Uterus (tissue), 4 donors: ENCODE data around the gene FMN1. TPM values are rescaled to one million over a fixed set of nuclear protein-coding genes. Genes with fewer than 3 reads are reported as not detected.

Source experiments
- DNase-seq, 2 donors: peaks; one replicate each; pipeline ENCODE4 v3.0.0-alpha.2; 2019 to 2020
- H3K27ac ChIP-seq, 2 donors: fragments of 200-600 bp; sonication (generic); 1 replicate in 1 of 2; 2 replicates in 1 of 2; pipeline ENCODE4 v1.5.1; 2016 to 2018
- H3K27me3 ChIP-seq, 2 donors: fragments of 200-600 bp; sonication (generic); one replicate each; pipeline ENCODE4 v1.5.1; 2018 to 2019; ENCODE audit warnings: control low read depth in 1 of 2
- H3K36me3 ChIP-seq, 2 donors: fragments of 200-600 bp; sonication (generic); one replicate each; pipeline ENCODE4 v1.5.1; 2019; ENCODE audit warnings: control low read depth in 1 of 2
- H3K4me1 ChIP-seq, 2 donors: fragments of 200-600 bp; sonication (generic); one replicate each; pipeline ENCODE4 v1.5.1; 2018 to 2019; ENCODE audit warnings: control low read depth in 1 of 2
- H3K4me3 ChIP-seq, 2 donors: fragments of 200-600 bp; sonication (generic); 1 replicate in 1 of 2; 2 replicates in 1 of 2; pipeline ENCODE4 v1.5.1; 2018 to 2019; ENCODE audit warnings: mild to moderate bottlenecking in 1 of 2
- H3K9me3 ChIP-seq, 2 donors: fragments of 200-600 bp; sonication (generic); one replicate each; pipeline ENCODE4 v1.5.1; 2019; ENCODE audit warnings: control low read depth in 1 of 2
- POLR2A ChIP-seq, 2 donors: fragments of 450-650 bp; IDR thresholded peaks; one replicate each; pipeline ENCODE4 v1.6.1; 2016; ENCODE audit warnings: antibody characterized with exemption in 2 of 2, mild to moderate bottlenecking in 1 of 2, moderate library complexity in 1 of 2
- intact Hi-C: fragments of 100-400 bp; cut with DNase I; formaldehyde crosslinking; loops from one replicate; pipeline ENCODE4 v1.15.1; 2023; ENCODE audit warnings: low total_unique reads
- total RNA-seq, 4 donors: library from RNA; depleted of rRNA in 3 of 4; stranded (reverse); fragments of >200 nt in 3 of 4; gene quantifications; one replicate each; pipeline versions ENCODE4 v1.1.0 to v1.2.4, GENCODE V29; 2014 to 2023
- TF ChIP-seq, protein P1 (sequence below), 4 experiments: fragments of 200-600 bp in 2 of 4; fragments of 450-650 bp in 2 of 4; sonication (generic) in 2 of 4; IDR thresholded peaks; one replicate each; pipeline ENCODE4 v1.5.1; 2016 to 2019; ENCODE audit warnings: antibody characterized with exemption in 4 of 4, mild to moderate bottlenecking in 2 of 4, moderate library complexity in 1 of 4
- donor health status: DM: yes; HTN: yes; CAD: no.

The FMN1 gene
- total RNA-seq, 4 donors from 2014 or later: 1.3 to 9.3 (median 5.0) TPM

DNA sequence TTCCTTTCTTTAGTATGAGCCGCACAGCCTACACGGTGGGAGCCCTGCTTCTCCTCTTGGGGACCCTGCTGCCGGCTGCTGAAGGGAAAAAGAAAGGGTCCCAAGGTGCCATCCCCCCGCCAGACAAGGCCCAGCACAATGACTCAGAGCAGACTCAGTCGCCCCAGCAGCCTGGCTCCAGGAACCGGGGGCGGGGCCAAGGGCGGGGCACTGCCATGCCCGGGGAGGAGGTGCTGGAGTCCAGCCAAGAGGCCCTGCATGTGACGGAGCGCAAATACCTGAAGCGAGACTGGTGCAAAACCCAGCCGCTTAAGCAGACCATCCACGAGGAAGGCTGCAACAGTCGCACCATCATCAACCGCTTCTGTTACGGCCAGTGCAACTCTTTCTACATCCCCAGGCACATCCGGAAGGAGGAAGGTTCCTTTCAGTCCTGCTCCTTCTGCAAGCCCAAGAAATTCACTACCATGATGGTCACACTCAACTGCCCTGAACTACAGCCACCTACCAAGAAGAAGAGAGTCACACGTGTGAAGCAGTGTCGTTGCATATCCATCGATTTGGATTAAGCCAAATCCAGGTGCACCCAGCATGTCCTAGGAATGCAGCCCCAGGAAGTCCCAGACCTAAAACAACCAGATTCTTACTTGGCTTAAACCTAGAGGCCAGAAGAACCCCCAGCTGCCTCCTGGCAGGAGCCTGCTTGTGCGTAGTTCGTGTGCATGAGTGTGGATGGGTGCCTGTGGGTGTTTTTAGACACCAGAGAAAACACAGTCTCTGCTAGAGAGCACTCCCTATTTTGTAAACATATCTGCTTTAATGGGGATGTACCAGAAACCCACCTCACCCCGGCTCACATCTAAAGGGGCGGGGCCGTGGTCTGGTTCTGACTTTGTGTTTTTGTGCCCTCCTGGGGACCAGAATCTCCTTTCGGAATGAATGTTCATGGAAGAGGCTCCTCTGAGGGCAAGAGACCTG, 463.5 kb downstream of the FMN1 start:
- Histone ChIP-seq H3K27ac (no peak overlapping the region), H3K36me3 (no peaks in the 10 kb centered on the region), H3K4me3 (no peak overlapping the region), H3K4me1 (no peaks in the 10 kb centered on the region), H3K9me3 (no peaks in the 10 kb centered on the region), H3K27me3 (no peaks in the 10 kb centered on the region)
- intact Hi-C loops: no loop called here
- DNase-seq: no peak
- TF ChIP-seq POLR2A (IDR thresholded peaks at IDR 0.05): no peak
- TF ChIP-seq, protein P1, sequence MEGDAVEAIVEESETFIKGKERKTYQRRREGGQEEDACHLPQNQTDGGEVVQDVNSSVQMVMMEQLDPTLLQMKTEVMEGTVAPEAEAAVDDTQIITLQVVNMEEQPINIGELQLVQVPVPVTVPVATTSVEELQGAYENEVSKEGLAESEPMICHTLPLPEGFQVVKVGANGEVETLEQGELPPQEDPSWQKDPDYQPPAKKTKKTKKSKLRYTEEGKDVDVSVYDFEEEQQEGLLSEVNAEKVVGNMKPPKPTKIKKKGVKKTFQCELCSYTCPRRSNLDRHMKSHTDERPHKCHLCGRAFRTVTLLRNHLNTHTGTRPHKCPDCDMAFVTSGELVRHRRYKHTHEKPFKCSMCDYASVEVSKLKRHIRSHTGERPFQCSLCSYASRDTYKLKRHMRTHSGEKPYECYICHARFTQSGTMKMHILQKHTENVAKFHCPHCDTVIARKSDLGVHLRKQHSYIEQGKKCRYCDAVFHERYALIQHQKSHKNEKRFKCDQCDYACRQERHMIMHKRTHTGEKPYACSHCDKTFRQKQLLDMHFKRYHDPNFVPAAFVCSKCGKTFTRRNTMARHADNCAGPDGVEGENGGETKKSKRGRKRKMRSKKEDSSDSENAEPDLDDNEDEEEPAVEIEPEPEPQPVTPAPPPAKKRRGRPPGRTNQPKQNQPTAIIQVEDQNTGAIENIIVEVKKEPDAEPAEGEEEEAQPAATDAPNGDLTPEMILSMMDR (IDR thresholded peaks at IDR 0.05): no peak

DNA sequence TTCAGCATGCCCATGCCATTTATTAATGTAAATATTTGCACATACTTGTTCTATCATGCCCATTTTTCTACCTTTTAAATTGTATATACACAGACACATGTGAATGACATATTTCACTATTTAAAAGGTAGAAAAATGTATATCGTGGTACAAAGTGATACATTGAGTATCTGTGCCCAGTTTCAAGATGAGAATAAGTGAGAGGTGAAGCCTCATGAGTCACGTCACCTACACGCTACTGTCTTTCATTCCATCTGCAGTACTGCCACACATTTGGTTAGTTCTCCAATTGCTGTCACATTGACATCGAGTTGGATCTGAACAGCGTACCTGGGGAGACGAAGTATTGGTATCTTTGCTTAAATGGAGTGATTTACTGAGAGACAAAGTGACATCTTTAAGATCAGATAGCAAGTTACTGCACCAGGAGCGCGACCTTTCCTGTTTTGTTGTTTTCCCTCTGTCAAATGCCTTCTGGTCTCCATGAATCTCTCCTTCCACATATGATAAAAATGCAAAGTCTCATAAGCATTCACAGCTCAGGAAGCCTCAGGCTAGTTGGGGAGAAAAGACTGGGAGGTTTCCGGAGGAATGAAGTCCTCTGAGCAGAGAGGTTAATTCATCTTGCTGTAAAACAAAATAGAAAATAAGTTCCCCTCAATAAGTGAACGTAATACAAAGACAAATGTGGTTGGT, 464.7 kb downstream of the FMN1 start:
- DNase-seq: no peak
- intact Hi-C loops: no loop called here
- H3K9me3 ChIP-seq: no peaks in the 10 kb centered on the region
- TF ChIP-seq, protein P1 (IDR thresholded peaks at IDR 0.05): no peak
- TF ChIP-seq POLR2A (IDR thresholded peaks at IDR 0.05): no peak
- no peak overlapping the region for H3K27ac ChIP-seq
- no peaks in the 10 kb centered on the region for H3K36me3 ChIP-seq
- H3K4me3 ChIP-seq: no peak overlapping the region
- no peaks in the 10 kb centered on the region for H3K27me3 ChIP-seq
- H3K4me1 ChIP-seq: no peaks in the 10 kb centered on the region

DNA sequence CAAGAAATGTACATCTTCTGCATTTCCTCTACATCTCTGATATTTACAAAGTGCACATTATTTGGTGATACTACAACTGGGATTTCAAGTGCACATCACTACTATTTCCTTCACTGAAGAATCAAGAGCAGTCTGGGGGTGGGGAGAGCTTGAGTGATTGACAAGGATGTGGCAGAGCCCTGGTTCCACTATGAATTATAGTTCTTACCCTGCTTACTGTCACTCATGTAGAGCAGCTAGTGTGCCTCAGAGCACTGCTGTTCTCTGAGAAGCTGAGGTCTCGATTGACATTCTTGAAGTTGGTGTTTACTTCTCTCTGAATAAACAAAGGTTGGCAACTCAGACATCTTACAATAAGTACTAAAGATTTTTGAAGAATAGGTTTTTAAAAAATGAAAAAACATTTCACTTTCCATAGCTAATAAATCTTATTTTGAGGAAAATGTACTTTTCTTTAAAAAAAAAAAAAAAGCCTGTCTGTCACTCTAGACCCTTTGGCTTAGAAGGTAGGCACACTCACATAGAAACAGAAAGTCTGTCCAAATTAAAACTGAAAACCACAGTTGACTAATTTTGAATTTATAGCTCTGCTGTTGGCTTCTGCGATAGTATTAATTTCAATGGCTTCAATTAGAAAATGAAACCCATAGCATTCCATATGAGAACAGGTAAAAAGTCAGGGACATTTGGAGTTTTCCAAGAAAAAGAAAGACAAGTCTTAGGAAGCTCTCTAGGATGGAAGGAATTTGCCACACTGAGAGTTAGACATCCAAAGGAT, 471.2 kb downstream of the FMN1 start:
- no peak for DNase-seq
- TF ChIP-seq, protein P1 (IDR thresholded peaks at IDR 0.05): no peak
- TF ChIP-seq POLR2A (IDR thresholded peaks at IDR 0.05): no peak
- Histone ChIP-seq H3K36me3 (no peaks in the 10 kb centered on the region), H3K4me3 (no peak overlapping the region), H3K27me3 (no peaks in the 10 kb centered on the region), H3K9me3 (no peaks in the 10 kb centered on the region), H3K4me1 (no peaks in the 10 kb centered on the region), H3K27ac (no peak overlapping the region)
- intact Hi-C loops: no loop called here

DNA sequence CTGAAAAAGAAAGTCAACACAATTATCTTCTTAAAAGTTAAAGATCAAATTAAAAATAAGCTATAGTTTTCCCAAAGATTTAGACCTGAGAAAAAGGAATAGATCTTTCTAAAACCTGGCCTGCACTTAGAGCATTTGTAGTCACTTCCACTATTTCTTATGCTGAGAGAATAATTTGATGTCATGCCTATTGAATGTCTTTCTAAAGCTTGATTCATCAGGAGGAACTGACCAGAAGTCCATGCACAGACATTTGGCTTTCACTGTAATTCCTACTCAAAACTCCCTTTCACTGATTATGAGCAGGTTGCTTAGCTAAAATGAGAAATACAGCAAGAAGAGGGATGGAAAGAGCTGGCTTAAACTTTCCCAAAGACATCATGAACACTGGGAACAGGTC, 472.4 kb downstream of the FMN1 start:
- TF ChIP-seq, protein P1 (IDR thresholded peaks at IDR 0.05): no peak
- TF ChIP-seq POLR2A (IDR thresholded peaks at IDR 0.05): no peak
- intact Hi-C loops: no loop called here
- H3K9me3 ChIP-seq: no peaks in the 10 kb centered on the region
- H3K4me3 ChIP-seq: no peak overlapping the region
- peaks cover 0 to 4% of the 10 kb centered on the region in 2 donors for H3K4me1 ChIP-seq
- peaks cover 0 to 12% of the 10 kb centered on the region in 2 donors for H3K27me3 ChIP-seq
- no peak overlapping the region for H3K27ac ChIP-seq
- no peaks in the 10 kb centered on the region for H3K36me3 ChIP-seq
- DNase-seq: no peak
